ENCODE results near the gene STIP1.
A peak's percentile ranks its signal among the peaks of the same experiment; 100 is the strongest.

STIP1 gene

GRCh38 chr11:64233913-64234586 is 48.1 kb downstream of the STIP1 start, which contains the start of gene VEGFB:
TSS of gene VEGFB (plus strand) at chr11:64234584. CDS start at chr11:64234834, 250 bp downstream.
- H3K79me2 ChIP-seq (ENCODE audit: low read length): peaks cover 13% of the 10 kb centered on the region
- H3K36me3 ChIP-seq (replicated peaks; ENCODE audit: low read depth, low read length): peaks cover 28% of the 10 kb centered on the region
- no peaks in the 10 kb centered on the region for H3K9me3 ChIP-seq (ENCODE audit: insufficient read depth, low read length)
- TF ChIP-seq, protein P1, sequence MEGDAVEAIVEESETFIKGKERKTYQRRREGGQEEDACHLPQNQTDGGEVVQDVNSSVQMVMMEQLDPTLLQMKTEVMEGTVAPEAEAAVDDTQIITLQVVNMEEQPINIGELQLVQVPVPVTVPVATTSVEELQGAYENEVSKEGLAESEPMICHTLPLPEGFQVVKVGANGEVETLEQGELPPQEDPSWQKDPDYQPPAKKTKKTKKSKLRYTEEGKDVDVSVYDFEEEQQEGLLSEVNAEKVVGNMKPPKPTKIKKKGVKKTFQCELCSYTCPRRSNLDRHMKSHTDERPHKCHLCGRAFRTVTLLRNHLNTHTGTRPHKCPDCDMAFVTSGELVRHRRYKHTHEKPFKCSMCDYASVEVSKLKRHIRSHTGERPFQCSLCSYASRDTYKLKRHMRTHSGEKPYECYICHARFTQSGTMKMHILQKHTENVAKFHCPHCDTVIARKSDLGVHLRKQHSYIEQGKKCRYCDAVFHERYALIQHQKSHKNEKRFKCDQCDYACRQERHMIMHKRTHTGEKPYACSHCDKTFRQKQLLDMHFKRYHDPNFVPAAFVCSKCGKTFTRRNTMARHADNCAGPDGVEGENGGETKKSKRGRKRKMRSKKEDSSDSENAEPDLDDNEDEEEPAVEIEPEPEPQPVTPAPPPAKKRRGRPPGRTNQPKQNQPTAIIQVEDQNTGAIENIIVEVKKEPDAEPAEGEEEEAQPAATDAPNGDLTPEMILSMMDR (IDR thresholded peaks at IDR 0.05; ENCODE audit: low read depth, low read length): no peak
- no peak for TF ChIP-seq EZH2phosphoT487 (IDR thresholded peaks at IDR 0.05; ENCODE audit: low read depth)
- H3K27me3 ChIP-seq (ENCODE audit: low read depth, low read length): no peaks in the 10 kb centered on the region
- H4K20me1 ChIP-seq (ENCODE audit: insufficient read depth, low read length): peaks cover 9% of the 10 kb centered on the region; the same call in 1 of the 2 replicates
- H3K4me1 ChIP-seq (ENCODE audit: low read length): peaks cover 43% of the 10 kb centered on the region
- H3K4me3 ChIP-seq (ENCODE audit: low read length): peak within 1 kb of the TSS; percentile 94
- H3K4me2 ChIP-seq (ENCODE audit: low read length): peak within 1 kb of the TSS; percentile 99
- no peak within 1 kb of the TSS for H2AFZ ChIP-seq (ENCODE audit: low read depth, low read length)
- peak within 1 kb of the TSS; percentile 35 for H3K27ac ChIP-seq (ENCODE audit: low read length)
- peak within 1 kb of the TSS; percentile 81 for H3K9ac ChIP-seq (ENCODE audit: low read length)

DNA sequence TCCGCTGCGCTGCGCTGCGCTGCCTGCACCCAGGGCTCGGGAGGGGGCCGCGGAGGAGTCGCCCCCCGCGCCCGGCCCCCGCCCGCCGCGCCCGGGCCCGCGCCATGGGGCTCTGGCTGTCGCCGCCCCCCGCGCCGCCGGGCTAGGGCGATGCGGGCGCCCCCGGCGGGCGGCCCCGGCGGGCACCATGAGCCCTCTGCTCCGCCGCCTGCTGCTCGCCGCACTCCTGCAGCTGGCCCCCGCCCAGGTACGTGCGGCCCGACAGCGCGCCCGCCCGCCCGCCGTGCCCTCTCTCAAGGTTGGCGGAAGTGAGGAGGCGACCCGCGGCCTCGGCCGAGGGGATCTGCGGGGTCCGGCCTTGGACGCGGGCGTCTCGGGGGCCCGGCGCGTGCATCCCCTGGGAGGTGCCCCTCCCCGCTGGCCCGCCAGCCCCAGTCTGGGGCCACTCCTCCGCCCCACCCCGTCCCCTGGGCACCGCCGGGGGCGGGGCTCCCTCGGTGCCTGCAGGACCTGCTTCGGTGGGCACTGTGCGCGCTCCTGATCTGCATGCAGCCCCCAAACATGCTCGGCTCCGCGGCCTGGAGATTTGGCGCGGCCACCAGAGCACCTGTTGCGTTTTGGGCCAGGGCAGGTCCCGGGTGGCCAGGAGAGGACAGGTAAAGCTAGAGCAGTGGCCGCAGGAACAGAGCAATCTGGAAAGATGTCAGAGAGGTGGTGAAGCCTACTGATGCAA is 48.8 kb downstream of the STIP1 start:
- H3K9ac ChIP-seq (ENCODE audit: low read length): peak overlapping the region; percentile 81
- H2AFZ ChIP-seq (ENCODE audit: low read depth, low read length): no peak overlapping the region
- H3K36me3 ChIP-seq (replicated peaks; ENCODE audit: low read depth, low read length): peaks cover 30% of the 10 kb centered on the region
- TF ChIP-seq EZH2phosphoT487 (IDR thresholded peaks at IDR 0.05; ENCODE audit: low read depth): no peak
- TF ChIP-seq, protein P1 (IDR thresholded peaks at IDR 0.05; ENCODE audit: low read depth, low read length): no peak
- no peaks in the 10 kb centered on the region for H3K27me3 ChIP-seq (ENCODE audit: low read depth, low read length)
- no peaks in the 10 kb centered on the region for H3K9me3 ChIP-seq (ENCODE audit: insufficient read depth, low read length)
- peak overlapping the region; percentile 99 for H3K4me2 ChIP-seq (ENCODE audit: low read length)
- peaks cover 13% of the 10 kb centered on the region for H3K79me2 ChIP-seq (ENCODE audit: low read length)
- peak overlapping the region; percentile 35 for H3K27ac ChIP-seq (ENCODE audit: low read length)
- H3K4me1 ChIP-seq (ENCODE audit: low read length): peaks cover 47% of the 10 kb centered on the region
- H3K4me3 ChIP-seq (ENCODE audit: low read length): peak overlapping the region; percentile 94
- H4K20me1 ChIP-seq (ENCODE audit: insufficient read depth, low read length): peaks cover 9% of the 10 kb centered on the region; the same call in 1 of the 2 replicates

- Histone ChIP-seq H3K9me3 (ENCODE audit: insufficient read depth, low read length) (no peaks in the 10 kb centered on the region), H3K4me1 (ENCODE audit: low read length) (peaks cover 53% of the 10 kb centered on the region), H3K27ac (ENCODE audit: low read length) (peak overlapping the region; percentile 35; the same call in 1 of the 2 replicates), H3K79me2 (ENCODE audit: low read length) (peaks cover 17% of the 10 kb centered on the region), H2AFZ (ENCODE audit: low read depth, low read length) (no peak overlapping the region), H3K4me3 (ENCODE audit: low read length) (peak overlapping the region; percentile 94), H3K36me3 (replicated peaks; ENCODE audit: low read depth, low read length) (peaks cover 31% of the 10 kb centered on the region), H3K27me3 (ENCODE audit: low read depth, low read length) (no peaks in the 10 kb centered on the region), H3K4me2 (ENCODE audit: low read length) (peak overlapping the region; percentile 99), H4K20me1 (ENCODE audit: insufficient read depth, low read length) (peaks cover 9% of the 10 kb centered on the region; the same call in 1 of the 2 replicates), H3K9ac (ENCODE audit: low read length) (peak overlapping the region; percentile 81)
- TF ChIP-seq, protein P1 (IDR thresholded peaks at IDR 0.05; ENCODE audit: low read depth, low read length): no peak
- TF ChIP-seq EZH2phosphoT487 (IDR thresholded peaks at IDR 0.05; ENCODE audit: low read depth): no peak
These were observed 49.6 kb downstream of the STIP1 start for GRCh38 chr11:64235437-64236161.
